Prostate gland (tissue), 2 donors: ENCODE data around the gene RPLP2.

Experiments
- POLR2A ChIP-seq: fragments of 450-650 bp; IDR thresholded peaks from one replicate; pipeline ENCODE4 v1.6.1; 2016; ENCODE audit warnings: antibody characterized with exemption, mild to moderate bottlenecking
- TF ChIP-seq, protein P1 (sequence below), 4 experiments: fragments of 200-600 bp in 2 of 4; fragments of 450-650 bp in 2 of 4; sonication (generic) in 2 of 4; IDR thresholded peaks; 1 replicate in 3 of 4; 2 replicates in 1 of 4; pipeline ENCODE4 v1.5.1; 2016 to 2019; ENCODE audit warnings: antibody characterized with exemption in 4 of 4, mild to moderate bottlenecking in 2 of 4, moderate library complexity in 2 of 4

DNA sequence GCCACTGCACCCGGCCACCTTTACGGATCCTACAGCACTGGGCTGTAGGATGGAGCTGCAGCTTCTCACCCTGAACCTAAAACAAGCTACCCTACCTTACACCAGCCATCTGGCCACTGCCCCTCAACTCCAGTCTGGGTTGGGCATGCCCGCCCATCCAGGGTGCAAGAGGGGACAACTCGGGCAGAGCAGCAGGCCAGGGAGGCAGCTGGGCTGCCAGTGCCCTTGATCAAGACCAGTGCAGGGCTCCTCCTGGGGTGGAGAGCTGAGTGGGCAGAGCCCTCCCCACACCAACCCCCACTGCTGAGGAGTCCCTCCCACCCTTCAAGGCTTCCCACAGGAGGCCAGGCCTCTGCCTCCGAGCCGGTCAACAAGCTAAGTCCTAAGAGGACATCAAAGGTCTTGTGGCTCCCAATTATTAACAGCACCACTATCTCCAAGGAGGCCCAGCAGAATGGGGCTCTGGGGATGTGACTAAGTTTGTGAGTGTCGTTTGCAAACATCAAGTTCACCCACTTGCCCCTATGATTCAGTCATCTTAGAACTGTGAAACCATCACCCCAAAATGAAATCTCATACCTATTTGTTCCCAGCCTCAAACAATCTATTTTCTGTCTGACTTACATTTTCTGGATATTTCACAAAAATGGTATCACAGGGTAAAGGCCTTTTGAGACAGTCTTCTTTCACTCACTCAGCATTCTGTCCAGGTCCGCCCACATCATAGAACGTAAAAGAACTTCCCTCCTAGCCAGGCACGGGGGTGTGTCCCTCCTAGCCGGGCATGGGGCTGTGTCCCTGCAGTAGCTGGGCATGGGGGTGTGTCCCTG, 43.4 kb upstream of the RPLP2 start:
- TF ChIP-seq, protein P1, sequence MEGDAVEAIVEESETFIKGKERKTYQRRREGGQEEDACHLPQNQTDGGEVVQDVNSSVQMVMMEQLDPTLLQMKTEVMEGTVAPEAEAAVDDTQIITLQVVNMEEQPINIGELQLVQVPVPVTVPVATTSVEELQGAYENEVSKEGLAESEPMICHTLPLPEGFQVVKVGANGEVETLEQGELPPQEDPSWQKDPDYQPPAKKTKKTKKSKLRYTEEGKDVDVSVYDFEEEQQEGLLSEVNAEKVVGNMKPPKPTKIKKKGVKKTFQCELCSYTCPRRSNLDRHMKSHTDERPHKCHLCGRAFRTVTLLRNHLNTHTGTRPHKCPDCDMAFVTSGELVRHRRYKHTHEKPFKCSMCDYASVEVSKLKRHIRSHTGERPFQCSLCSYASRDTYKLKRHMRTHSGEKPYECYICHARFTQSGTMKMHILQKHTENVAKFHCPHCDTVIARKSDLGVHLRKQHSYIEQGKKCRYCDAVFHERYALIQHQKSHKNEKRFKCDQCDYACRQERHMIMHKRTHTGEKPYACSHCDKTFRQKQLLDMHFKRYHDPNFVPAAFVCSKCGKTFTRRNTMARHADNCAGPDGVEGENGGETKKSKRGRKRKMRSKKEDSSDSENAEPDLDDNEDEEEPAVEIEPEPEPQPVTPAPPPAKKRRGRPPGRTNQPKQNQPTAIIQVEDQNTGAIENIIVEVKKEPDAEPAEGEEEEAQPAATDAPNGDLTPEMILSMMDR (IDR thresholded peaks at IDR 0.05): no peak
- no peak for TF ChIP-seq POLR2A
